Progenitor cell of endocrine pancreas (in vitro differentiated cells): ENCODE measurements around the gene CACNA2D1. TPM values are rescaled to one million over a fixed set of nuclear protein-coding genes. Genes with fewer than 3 reads are reported as not detected.

Experiments used
- DNase-seq: peaks from one replicate; pipeline ENCODE4 v3.0.0; 2021; ENCODE audit warnings: low spot score; ENCODE audit not compliant: unreplicated experiment
- H3K27ac Mint-ChIP-seq: 2 replicates; pipeline ENCODE4 v1.8.0; 2021; ENCODE audit warnings: mild to moderate bottlenecking, moderate library complexity, mixed read lengths
- H3K27me3 Mint-ChIP-seq: 2 replicates; pipeline ENCODE4 v1.8.0; 2021; ENCODE audit warnings: mixed read lengths
- H3K36me3 Mint-ChIP-seq: 2 replicates; pipeline ENCODE4 v1.8.0; 2022; ENCODE audit warnings: mixed read lengths; ENCODE audit not compliant: insufficient read depth
- H3K4me1 Mint-ChIP-seq: 2 replicates; pipeline ENCODE4 v1.8.0; 2021; ENCODE audit warnings: low read depth, mixed read lengths
- H3K4me3 Mint-ChIP-seq: 2 replicates; pipeline ENCODE4 v1.8.0; 2021; ENCODE audit warnings: low read depth, mild to moderate bottlenecking, moderate library complexity, mixed read lengths
- H3K9me3 Mint-ChIP-seq: 2 replicates; pipeline ENCODE4 v1.8.0; 2021; ENCODE audit warnings: low read depth, mixed read lengths
- total RNA-seq: library from RNA; stranded (reverse); gene quantifications from 2 replicates; pipeline ENCODE4 v1.2.1, GENCODE V29; 2021
- TF ChIP-seq, protein P1 (sequence below): fragments of 200-600 bp; sonication (generic); IDR thresholded peaks from one replicate; pipeline ENCODE4 v1.5.0; 2021; ENCODE audit warnings: antibody characterized with exemption, mild to moderate bottlenecking; ENCODE audit not compliant: unreplicated experiment

Gene CACNA2D1
- total RNA-seq, 1 donor from 2014 or later, result 25.1 TPM

DNA sequence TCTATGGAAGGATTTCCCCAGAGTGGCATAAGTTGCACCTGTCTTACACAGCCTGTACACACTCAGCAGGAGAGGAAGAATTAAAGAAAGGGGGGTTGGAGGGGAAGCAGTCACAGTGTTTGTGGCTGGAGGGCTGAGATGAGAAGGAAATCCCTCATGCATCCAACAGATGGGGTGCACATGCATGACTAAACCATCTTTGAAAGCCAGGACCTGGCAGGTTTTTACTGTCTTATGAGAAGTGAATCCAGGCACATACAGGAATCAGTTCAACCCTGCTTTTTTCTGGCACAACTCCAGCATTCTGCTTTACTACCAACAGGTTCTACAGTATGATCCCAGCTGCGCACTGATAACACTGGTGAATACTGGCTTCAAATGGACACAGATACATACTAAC is 107.7 kb downstream of the CACNA2D1 start:
- no peak overlapping the region for H3K4me3 Mint-ChIP-seq
- DNase-seq, result no peak

DNA sequence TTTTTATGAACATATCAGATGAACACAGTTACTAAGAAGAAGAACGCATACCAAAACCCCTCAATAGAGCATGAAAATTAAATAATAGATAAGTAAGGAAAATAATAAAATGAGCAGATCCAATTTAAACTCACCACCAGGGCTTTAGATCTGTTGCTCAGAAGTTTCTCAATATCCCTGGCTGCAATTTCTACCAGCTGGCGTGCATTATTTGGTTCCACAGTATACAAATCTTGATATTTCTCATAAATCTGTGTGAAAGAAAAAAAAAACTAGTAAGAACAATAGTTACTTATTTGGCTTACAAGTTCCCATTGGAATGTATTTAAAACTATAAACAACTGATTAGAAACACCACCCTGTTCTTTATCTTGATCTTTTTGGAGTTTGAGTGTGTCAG is 108.6 kb downstream of the CACNA2D1 start:
- TF ChIP-seq, protein P1, sequence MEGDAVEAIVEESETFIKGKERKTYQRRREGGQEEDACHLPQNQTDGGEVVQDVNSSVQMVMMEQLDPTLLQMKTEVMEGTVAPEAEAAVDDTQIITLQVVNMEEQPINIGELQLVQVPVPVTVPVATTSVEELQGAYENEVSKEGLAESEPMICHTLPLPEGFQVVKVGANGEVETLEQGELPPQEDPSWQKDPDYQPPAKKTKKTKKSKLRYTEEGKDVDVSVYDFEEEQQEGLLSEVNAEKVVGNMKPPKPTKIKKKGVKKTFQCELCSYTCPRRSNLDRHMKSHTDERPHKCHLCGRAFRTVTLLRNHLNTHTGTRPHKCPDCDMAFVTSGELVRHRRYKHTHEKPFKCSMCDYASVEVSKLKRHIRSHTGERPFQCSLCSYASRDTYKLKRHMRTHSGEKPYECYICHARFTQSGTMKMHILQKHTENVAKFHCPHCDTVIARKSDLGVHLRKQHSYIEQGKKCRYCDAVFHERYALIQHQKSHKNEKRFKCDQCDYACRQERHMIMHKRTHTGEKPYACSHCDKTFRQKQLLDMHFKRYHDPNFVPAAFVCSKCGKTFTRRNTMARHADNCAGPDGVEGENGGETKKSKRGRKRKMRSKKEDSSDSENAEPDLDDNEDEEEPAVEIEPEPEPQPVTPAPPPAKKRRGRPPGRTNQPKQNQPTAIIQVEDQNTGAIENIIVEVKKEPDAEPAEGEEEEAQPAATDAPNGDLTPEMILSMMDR, result no peak
- H3K4me1 Mint-ChIP-seq, result peaks cover 5% of the 10 kb centered on the region
- no peak overlapping the region for H3K27ac Mint-ChIP-seq
- no peak for DNase-seq
- H3K27me3 Mint-ChIP-seq, result no peaks in the 10 kb centered on the region
- H3K4me3 Mint-ChIP-seq, result no peak overlapping the region
- H3K36me3 Mint-ChIP-seq, result no peaks in the 10 kb centered on the region
- no peaks in the 10 kb centered on the region for H3K9me3 Mint-ChIP-seq

More for the DNA sequence above, 107.7 kb downstream of the CACNA2D1 start:
- peaks cover 5% of the 10 kb centered on the region for H3K4me1 Mint-ChIP-seq
- no peak overlapping the region for H3K27ac Mint-ChIP-seq
- H3K27me3 Mint-ChIP-seq, result no peaks in the 10 kb centered on the region
- TF ChIP-seq, protein P1, result no peak
- H3K9me3 Mint-ChIP-seq, result no peaks in the 10 kb centered on the region
- H3K36me3 Mint-ChIP-seq, result no peaks in the 10 kb centered on the region

DNA sequence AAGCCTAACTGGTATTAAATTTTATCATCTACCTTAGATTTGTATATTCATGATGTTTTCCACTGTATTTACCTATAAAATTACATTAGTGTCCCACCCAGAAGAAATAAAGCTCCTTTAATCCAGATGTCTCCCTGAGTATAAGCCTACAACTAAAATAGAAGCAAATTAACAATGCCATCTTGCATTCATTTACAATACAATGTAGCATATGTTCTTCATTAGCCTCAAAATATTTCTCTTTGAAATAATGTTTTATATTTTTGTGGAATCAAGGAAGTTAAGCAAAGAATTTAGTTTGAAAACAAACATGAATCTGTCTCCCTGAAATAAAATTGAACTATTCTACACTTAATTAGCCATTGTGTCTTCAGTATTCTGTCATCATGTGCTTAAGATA is 112.3 kb downstream of the CACNA2D1 start:
- Mint-ChIP-seq H3K4me1 (peaks cover 4% of the 10 kb centered on the region), H3K36me3 (no peaks in the 10 kb centered on the region), H3K27me3 (no peaks in the 10 kb centered on the region), H3K9me3 (no peaks in the 10 kb centered on the region), H3K27ac (no peak overlapping the region), H3K4me3 (no peak overlapping the region)
- TF ChIP-seq, protein P1, result no peak
- no peak for DNase-seq

DNA sequence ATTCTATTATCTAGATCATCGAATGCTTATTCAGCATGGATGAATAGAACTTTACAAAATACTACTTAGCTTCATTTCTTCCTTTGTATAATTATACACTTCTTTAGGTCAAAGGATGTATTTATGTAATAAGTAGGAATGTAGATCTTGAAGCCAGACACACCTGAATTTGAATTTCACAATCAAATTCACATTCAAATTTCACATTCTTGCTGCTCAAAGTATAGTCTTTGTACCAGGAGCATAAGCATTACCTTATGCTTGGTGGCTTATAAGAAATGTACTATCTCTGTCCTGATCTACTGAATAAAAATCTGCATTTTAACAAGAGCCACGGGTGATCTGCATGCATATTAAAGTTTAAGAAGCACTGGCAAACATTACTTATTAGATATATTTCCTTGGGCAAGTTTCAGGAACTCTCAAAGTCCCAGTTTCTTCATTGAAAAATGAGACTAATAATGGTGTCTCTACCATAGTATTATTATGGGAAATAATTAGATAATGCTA is 112.8 kb downstream of the CACNA2D1 start:
- no peaks in the 10 kb centered on the region for H3K9me3 Mint-ChIP-seq
- no peaks in the 10 kb centered on the region for H3K36me3 Mint-ChIP-seq
- peaks cover under 1% of the 10 kb centered on the region for H3K4me1 Mint-ChIP-seq
- TF ChIP-seq, protein P1, result no peak
- no peak overlapping the region for H3K27ac Mint-ChIP-seq
- DNase-seq, result no peak
- H3K4me3 Mint-ChIP-seq, result no peak overlapping the region
- no peaks in the 10 kb centered on the region for H3K27me3 Mint-ChIP-seq

DNA sequence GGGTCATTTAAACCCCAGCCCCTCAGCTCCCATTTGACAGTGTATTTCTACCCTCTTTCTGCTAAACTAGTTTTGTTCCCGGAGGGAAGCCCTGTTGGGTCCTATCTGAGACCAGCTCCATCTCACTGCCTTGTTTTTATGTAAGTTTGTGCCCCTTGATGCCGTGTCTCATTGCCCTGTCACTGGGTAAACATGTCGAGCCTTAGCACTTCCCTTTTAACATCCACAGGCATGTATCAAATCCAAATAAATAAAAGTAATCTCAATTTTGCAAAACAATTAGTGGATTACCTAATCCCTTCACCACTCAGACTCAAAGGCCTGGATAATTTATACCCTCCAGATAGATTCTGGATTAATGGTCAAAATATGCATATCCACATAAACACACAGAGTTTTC is 115.7 kb downstream of the CACNA2D1 start:
- no peaks in the 10 kb centered on the region for H3K27me3 Mint-ChIP-seq
- H3K4me1 Mint-ChIP-seq, result no peaks in the 10 kb centered on the region
- no peaks in the 10 kb centered on the region for H3K36me3 Mint-ChIP-seq
- H3K9me3 Mint-ChIP-seq, result no peaks in the 10 kb centered on the region
- H3K4me3 Mint-ChIP-seq, result no peak overlapping the region
- H3K27ac Mint-ChIP-seq, result no peak overlapping the region
- DNase-seq, result no peak
- TF ChIP-seq, protein P1, result no peak
